H1 (cell line): Measurements from ENCODE around the gene BTN2A1. TPM values are rescaled to one million over a fixed set of nuclear protein-coding genes. Genes with fewer than 3 reads are reported as not detected.

Source experiments
- CTCF ChIA-PET: fragments of 300-600 bp; sonication (Branson Sonifier 250); formaldehyde crosslinking; loops from one replicate; lab custom pipeline; 2021; ENCODE audit not compliant: partially characterized antibody; lab: Charles Lee
- POLR2A ChIA-PET: fragments of 300-600 bp; sonication (Branson Sonifier 250); formaldehyde crosslinking; loops from one replicate; lab custom pipeline; 2021; ENCODE audit warnings: inconsistent platforms; ENCODE audit not compliant: partially characterized antibody; lab: Charles Lee
- DNase-seq, 2 experiments: peaks; one replicate each; pipeline versions ENCODE4 v3.0.0 to v3.0.0-alpha.2; 2010 to 2022; ENCODE audit warnings: low spot score in 2 of 2, low read depth in 1 of 2, mixed read lengths in 1 of 2
- FAIRE-seq: peaks from 2 replicates; lab custom pipeline; 2011; peaks lifted over from hg19 to GRCh38; lab: Jason Lieb, UNC
- H2AFZ ChIP-seq: 2 replicates; pipeline ENCODE4 v1.8.1; 2012; ENCODE audit warnings: low read length, inconsistent platforms
- H2AK5ac ChIP-seq: 2 replicates; pipeline ENCODE4 v1.6.1; 2013; ENCODE audit warnings: low read depth, low read length
- H2BK120ac ChIP-seq: replicated peaks from 2 replicates; pipeline ENCODE3; 2013; ENCODE audit warnings: low read depth, low read length, inconsistent platforms
- H2BK12ac ChIP-seq: 2 replicates; pipeline ENCODE4 v1.6.1; 2013; ENCODE audit warnings: low read depth, low read length
- H2BK15ac ChIP-seq: 2 replicates; pipeline ENCODE4 v1.6.1; 2013; ENCODE audit warnings: low read length
- H2BK20ac ChIP-seq: 2 replicates; pipeline ENCODE4 v1.6.1; 2013; ENCODE audit warnings: low read length
- H2BK5ac ChIP-seq: 2 replicates; pipeline ENCODE4 v1.6.1; 2013; ENCODE audit warnings: low read depth, low read length
- H3K14ac ChIP-seq: 2 replicates; pipeline ENCODE4 v1.6.1; 2013; ENCODE audit warnings: inconsistent platforms; ENCODE audit not compliant: insufficient read length
- H3K18ac ChIP-seq: 2 replicates; pipeline ENCODE4 v1.6.1; 2013; ENCODE audit warnings: low read length; ENCODE audit errors: extremely low read depth
- H3K23ac ChIP-seq: 2 replicates; pipeline ENCODE4 v1.6.1; 2013; ENCODE audit warnings: inconsistent platforms; ENCODE audit not compliant: insufficient read length
- H3K23me2 ChIP-seq: 2 replicates; pipeline ENCODE4 v1.6.1; 2013; ENCODE audit warnings: low read depth, low read length
- H3K27ac ChIP-seq: 2 replicates; pipeline ENCODE4 v1.6.1; 2011; ENCODE audit warnings: low read depth, low read length, inconsistent platforms
- H3K27me3 ChIP-seq, 4 experiments: replicated peaks in 1 of 4; 1 replicate in 1 of 4; 2 replicates in 3 of 4; pipeline versions ENCODE4 v1.6.1 to v1.8.1; 2011 to 2013; ENCODE audit warnings: low read length in 3 of 4, mild to moderate bottlenecking in 3 of 4, inconsistent platforms in 2 of 4, mixed read lengths in 2 of 4, moderate library complexity in 1 of 4; ENCODE audit not compliant: control insufficient read depth in 3 of 4, insufficient read depth in 3 of 4; ENCODE audit errors: extremely low read depth in 1 of 4
- H3K36me3 ChIP-seq, 4 experiments: 2 replicates each; pipeline versions ENCODE4 v1.6.1 to v1.8.1; 2011 to 2013; ENCODE audit warnings: mild to moderate bottlenecking in 4 of 4, low read length in 3 of 4, moderate library complexity in 2 of 4, control low read depth in 1 of 4, inconsistent platforms in 1 of 4; ENCODE audit not compliant: insufficient read depth in 4 of 4, control insufficient read depth in 2 of 4
- H3K4ac ChIP-seq: replicated peaks from 2 replicates; pipeline ENCODE3; 2013; ENCODE audit warnings: low read length, low read depth, mixed read lengths, inconsistent platforms; ENCODE audit not compliant: insufficient read length
- H3K4me1 ChIP-seq, 4 experiments: replicated peaks in 1 of 4; 1 replicate in 1 of 4; 2 replicates in 3 of 4; pipeline versions ENCODE4 v1.6.1 to v1.8.1; 2011 to 2013; ENCODE audit warnings: low read length in 3 of 4, inconsistent platforms in 2 of 4, mixed read lengths in 1 of 4; ENCODE audit not compliant: insufficient read depth in 4 of 4, control insufficient read depth in 3 of 4
- H3K4me2 ChIP-seq, 2 experiments: 2 replicates each; pipeline versions ENCODE4 v1.6.1 to v1.8.1; 2011 to 2013; ENCODE audit warnings: low read depth in 2 of 2, low read length in 2 of 2, control low read depth in 1 of 2, inconsistent platforms in 1 of 2, mild to moderate bottlenecking in 1 of 2; ENCODE audit not compliant: insufficient read depth in 1 of 2
- H3K4me3 ChIP-seq, 4 experiments: fragments of 200-600, 300-600 bp in 1 of 4; sonication (generic), shearing (Covaris generic), sonication (Bioruptor Twin) in 1 of 4; 2 replicates each; pipeline versions ENCODE4 v1.5.1 to v1.8.1; 2011 to 2016; ENCODE audit warnings: low read length in 4 of 4, low read depth in 3 of 4, control low read depth in 2 of 4, inconsistent platforms in 2 of 4, mild to moderate bottlenecking in 2 of 4, mixed read lengths in 1 of 4, moderate library complexity in 1 of 4; ENCODE audit not compliant: insufficient read depth in 2 of 4; ENCODE audit errors: extremely low read depth in 1 of 4
- H3K56ac ChIP-seq: replicated peaks from 2 replicates; pipeline ENCODE3; 2013; ENCODE audit warnings: low read depth, mild to moderate bottlenecking, mixed read lengths, low read length, inconsistent platforms; ENCODE audit not compliant: insufficient read length
- H3K79me1 ChIP-seq: 2 replicates; pipeline ENCODE4 v1.6.1; 2013; ENCODE audit warnings: low read depth, low read length, control low read depth
- H3K79me2 ChIP-seq, 2 experiments: 2 replicates each; pipeline versions ENCODE4 v1.6.1 to v1.8.1; 2012 to 2013; ENCODE audit warnings: low read length in 2 of 2, mild to moderate bottlenecking in 2 of 2, inconsistent platforms in 1 of 2; ENCODE audit not compliant: insufficient read depth in 2 of 2, control insufficient read depth in 1 of 2
- H3K9ac ChIP-seq, 4 experiments: replicated peaks in 1 of 4; 1 replicate in 1 of 4; 2 replicates in 3 of 4; pipeline versions ENCODE4 v1.6.1 to v1.8.1; 2011 to 2013; ENCODE audit warnings: low read depth in 3 of 4, low read length in 3 of 4, control low read depth in 2 of 4, mild to moderate bottlenecking in 2 of 4, moderate library complexity in 2 of 4, inconsistent platforms in 1 of 4; ENCODE audit errors: extremely low read depth in 1 of 4
- H3K9me3 ChIP-seq, 2 experiments: 2 replicates each; pipeline versions ENCODE4 v1.6.1 to v1.8.1; 2012 to 2013; ENCODE audit warnings: mild to moderate bottlenecking in 2 of 2, moderate library complexity in 2 of 2, control low read depth in 1 of 2, inconsistent platforms in 1 of 2, low read depth in 1 of 2, low read length in 1 of 2, mixed read lengths in 1 of 2; ENCODE audit not compliant: insufficient read depth in 2 of 2
- H4K20me1 ChIP-seq, 2 experiments: replicated peaks in 1 of 2; 2 replicates each; pipeline versions ENCODE3 to v1.8.1; 2011 to 2013; ENCODE audit warnings: inconsistent platforms in 2 of 2, low read length in 2 of 2, mild to moderate bottlenecking in 1 of 2; ENCODE audit not compliant: insufficient read depth in 2 of 2, control insufficient read depth in 1 of 2
- H4K5ac ChIP-seq: 2 replicates; pipeline ENCODE4 v1.6.1; 2013; ENCODE audit warnings: low read length, low read depth, mixed read lengths, inconsistent platforms; ENCODE audit not compliant: insufficient read length
- H4K8ac ChIP-seq: 2 replicates; pipeline ENCODE4 v1.8.0; 2013; ENCODE audit warnings: mild to moderate bottlenecking, moderate library complexity, low read length, inconsistent platforms; ENCODE audit not compliant: insufficient read depth; ENCODE audit errors: extremely low read depth
- H4K91ac ChIP-seq: replicated peaks from 2 replicates; pipeline ENCODE3; 2013; ENCODE audit warnings: low read length, mixed read lengths, inconsistent platforms; ENCODE audit not compliant: insufficient read length
- ASH2L ChIP-seq: fragments of 200-600, 300-600 bp; sonication (generic); IDR thresholded peaks from one replicate; pipeline ENCODE4 v1.7.1; 2017; ENCODE audit warnings: low read length
- CEBPB ChIP-seq: IDR thresholded peaks from 2 replicates; pipeline ENCODE4 v1.6.1; 2012; ENCODE audit warnings: low read depth, low read length
- CREB1 ChIP-seq: IDR thresholded peaks from 2 replicates; pipeline ENCODE4 v1.6.1; 2012; ENCODE audit warnings: inconsistent platforms
- GABPA ChIP-seq: IDR thresholded peaks from 2 replicates; pipeline ENCODE4 v1.6.1; 2011; ENCODE audit warnings: mild to moderate bottlenecking, low read length, moderate library complexity, borderline replicate concordance; ENCODE audit not compliant: insufficient read depth
- PHF8 ChIP-seq: fragments of 200-600 bp; sonication (generic); conservative IDR thresholded peaks from 2 replicates; pipeline ENCODE4 v1.7.1; 2012; ENCODE audit warnings: low read depth, mild to moderate bottlenecking, inconsistent platforms, low read length, moderate library complexity
- TEAD4 ChIP-seq: IDR thresholded peaks from 2 replicates; pipeline ENCODE4 v1.6.1; 2012; ENCODE audit warnings: low read depth, low read length, inconsistent platforms, mixed read lengths
- WGBS, 2 experiments: shearing (Covaris generic) in 1 of 2; methylation state at CpG; one replicate each; pipeline versions ENCODE4 v1.1.6 to v1.1.7; 2013 to 2015; ENCODE audit warnings: low lambda C conversion rate in 2 of 2, mixed read lengths in 2 of 2, inconsistent platforms in 1 of 2, low coverage in 1 of 2, missing lambda C conversion rate in 1 of 2; ENCODE audit not compliant: insufficient replicate concordance in 2 of 2, insufficient coverage in 1 of 2, insufficient read length in 1 of 2; ENCODE audit errors: extremely low coverage in 1 of 2, missing lambda C conversion rate in 1 of 2; 5-methylcytosine and 5-hydroxymethylcytosine counted together
- polyA plus RNA-seq, 7 experiments: library from polyadenylated mRNA; depleted of rRNA in 3 of 7; stranded (reverse) in 5 of 7; unstranded in 2 of 7; fragments of >200 nt in 5 of 7; fragments of 200-250 nt in 2 of 7; gene quantifications; 1 replicate in 5 of 7; 2 replicates in 1 of 7; 4 replicates in 1 of 7; pipeline versions ENCODE4 v1.2.1 to v1.2.3, GENCODE V29; 2011 to 2013; ENCODE audit warnings: missing spikeins in 2 of 7, mixed read lengths in 2 of 7
- total RNA-seq: library from RNA; stranded (reverse); fragmentation: NEBNext Ultra II Directional; extraction: Animal tissue kit (Norgen Biotek cat#: 25700); gene quantifications from 2 replicates; pipeline ENCODE4 v1.2.1, GENCODE V29; 2021

Gene BTN2A1
- total and polyA plus RNA-seq, 2 of the 8 experiments (the other 6 are each of a cell fraction or from before 2014, with no cell fraction given): 8.7 to 11.0 TPM

DNA sequence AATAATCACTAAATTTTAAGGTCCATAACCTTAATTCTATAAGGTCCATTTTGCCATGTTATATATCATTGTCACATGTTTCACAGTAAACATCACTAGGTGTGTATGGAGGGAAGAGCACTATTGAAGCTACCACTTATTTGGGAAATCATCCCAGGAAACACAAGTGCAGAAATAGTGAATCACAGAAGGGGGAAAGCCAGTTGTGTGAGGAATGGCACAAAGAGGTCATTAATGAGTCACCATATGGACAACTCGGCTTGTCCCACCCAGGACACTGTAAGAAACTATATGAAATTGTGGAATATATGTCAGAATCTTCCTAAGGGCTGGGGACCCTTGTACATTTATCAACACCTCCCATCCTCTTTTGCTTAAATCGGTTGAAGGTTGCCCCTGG, 42.0 kb upstream of the BTN2A1 start:
- no peak for FAIRE-seq
- H4K91ac ChIP-seq: no peak overlapping the region
- H4K20me1 ChIP-seq: no peaks in the 10 kb centered on the region
- H3K79me2 ChIP-seq: no peaks in the 10 kb centered on the region
- no peak overlapping the region for H2AK5ac ChIP-seq
- H3K56ac ChIP-seq: no peak overlapping the region
- no peaks in the 10 kb centered on the region for H3K36me3 ChIP-seq
- H3K18ac ChIP-seq: no peak overlapping the region
- ChIA-PET POLR2A (no interaction called here), CTCF (interaction anchor here (1.1 kb wide), 1 partner anchor 73 kb away, joined by 3 read pairs; no protein-coding TSS in a partner anchor)
- H3K23me2 ChIP-seq: peaks cover under 1% of the 10 kb centered on the region; the same call in 1 of the 2 replicates
- DNase-seq: no peak
- H4K8ac ChIP-seq: no peak overlapping the region
- H3K4ac ChIP-seq: no peak overlapping the region
- H2BK120ac ChIP-seq: no peak overlapping the region
- H3K79me1 ChIP-seq: no peaks in the 10 kb centered on the region
- H3K27ac ChIP-seq: no peak overlapping the region
- no peak overlapping the region for H2BK15ac ChIP-seq
- WGBS, 2 experiments: 41% methylated on average over 2 of the region's 2 CpGs; no CpG with 5 or more reads in 1 of the 2 experiments
- H2BK5ac ChIP-seq: no peak overlapping the region
- peaks cover 9 to 11% of the 10 kb centered on the region in 2 experiments; a peak in 3 of 4 replicates for H3K9me3 ChIP-seq
- no peak overlapping the region for H3K23ac ChIP-seq
- no peak overlapping the region for H2BK20ac ChIP-seq
- H3K4me3 ChIP-seq: no peak overlapping the region
- no peak overlapping the region for H3K9ac ChIP-seq
- no peak overlapping the region for H4K5ac ChIP-seq
- peaks cover 0 to 7% (median 1%) of the 10 kb centered on the region in 4 experiments; a peak in 2 of 7 replicates for H3K4me1 ChIP-seq
- H3K14ac ChIP-seq: no peak overlapping the region
- H3K4me2 ChIP-seq: no peak overlapping the region
- H2AFZ ChIP-seq: no peak overlapping the region
- H2BK12ac ChIP-seq: no peak overlapping the region
- H3K27me3 ChIP-seq: no peaks in the 10 kb centered on the region
- TF ChIP-seq CEBPB (no peak), TEAD4 (no peak), ASH2L (no peak), GABPA (no peak), CREB1 (no peak), PHF8 (no peak)
